WTC11 (cell line): ENCODE measurements around the gene LGALS13. TPM values are rescaled to one million over a fixed set of nuclear protein-coding genes. Genes with fewer than 3 reads are reported as not detected.

Experiments
- ATAC-seq: fragments of 200-7000 bp; cut with Tn5 transposase; 2 replicates; pipeline ENCODE4 v1.10.0; 2021; ENCODE audit warnings: mild to moderate bottlenecking, moderate library complexity
- CTCF ChIA-PET: fragments of 300-600 bp; sonication (Branson Sonifier 250); formaldehyde crosslinking; loops from one replicate; lab custom pipeline; 2021; ENCODE audit warnings: antibody characterized with exemption; lab: Charles Lee
- POLR2A ChIA-PET: fragments of 350-600 bp; sonication (Branson Sonifier 250); formaldehyde crosslinking; loops from one replicate; lab custom pipeline; 2021; ENCODE audit warnings: antibody characterized with exemption; lab: Charles Lee
- DNase-seq: peaks from one replicate; pipeline ENCODE4 v3.0.0; 2021; ENCODE audit warnings: low spot score
- H3K27ac Mint-ChIP-seq: 2 replicates; pipeline ENCODE4 v1.8.0; 2021; ENCODE audit warnings: mixed read lengths
- H3K27me3 Mint-ChIP-seq: 2 replicates; pipeline ENCODE4 v1.8.0; 2021; ENCODE audit warnings: low read depth, mild to moderate bottlenecking, moderate library complexity, mixed read lengths
- H3K36me3 Mint-ChIP-seq: 2 replicates; pipeline ENCODE4 v1.8.0; 2021; ENCODE audit warnings: mixed read lengths
- H3K4me1 Mint-ChIP-seq: 2 replicates; pipeline ENCODE4 v1.8.0; 2022; ENCODE audit warnings: mixed read lengths
- H3K4me3 Mint-ChIP-seq: 2 replicates; pipeline ENCODE4 v1.8.0; 2021; ENCODE audit warnings: mild to moderate bottlenecking, moderate library complexity, mixed read lengths
- H3K9me3 Mint-ChIP-seq: 2 replicates; pipeline ENCODE4 v1.8.0; 2021; ENCODE audit warnings: mixed read lengths
- ATF2 ChIP-seq: sonication (generic); formaldehyde crosslinking; IDR thresholded peaks from 2 replicates; pipeline ENCODE4 v1.8.1; 2022; ENCODE audit warnings: low read depth, missing genetic modification reagents, borderline replicate concordance
- ATF3 ChIP-seq: sonication (generic); formaldehyde crosslinking; conservative IDR thresholded peaks from 2 replicates; pipeline ENCODE4 v1.8.1; 2022; ENCODE audit warnings: mild to moderate bottlenecking, missing genetic modification reagents
- E2F5 ChIP-seq: sonication (generic); formaldehyde crosslinking; IDR thresholded peaks from 2 replicates; pipeline ENCODE4 v1.8.1; 2022; ENCODE audit warnings: mild to moderate bottlenecking, moderate library complexity, missing genetic modification reagents
- ETV6 ChIP-seq: sonication (generic); formaldehyde crosslinking; IDR thresholded peaks from 2 replicates; pipeline ENCODE4 v1.8.1; 2022; ENCODE audit warnings: mild to moderate bottlenecking, missing genetic modification reagents
- GABPB1 ChIP-seq: sonication (generic); formaldehyde crosslinking; IDR thresholded peaks from 2 replicates; pipeline ENCODE4 v1.8.1; 2023; ENCODE audit warnings: mild to moderate bottlenecking, missing genetic modification reagents
- GTF2I ChIP-seq: fragments of 250-450 bp; sonication (Bioruptor Pico); conservative IDR thresholded peaks from 2 replicates; pipeline ENCODE4 v1.4.0; 2021; ENCODE audit warnings: mild to moderate bottlenecking
- HMGA2 ChIP-seq: fragments of 250-450 bp; sonication (Bioruptor Pico); IDR thresholded peaks from 2 replicates; pipeline ENCODE4 v1.4.0; 2021; ENCODE audit warnings: mild to moderate bottlenecking, moderate library complexity
- HMGXB4 ChIP-seq: sonication (generic); formaldehyde crosslinking; IDR thresholded peaks from 2 replicates; pipeline ENCODE4 v1.8.1; 2023; ENCODE audit warnings: mild to moderate bottlenecking, moderate library complexity, missing genetic modification reagents
- IRF2 ChIP-seq: sonication (generic); formaldehyde crosslinking; IDR thresholded peaks from 2 replicates; pipeline ENCODE4 v1.8.0; 2022; ENCODE audit warnings: low read depth, missing genetic modification reagents, borderline replicate concordance
- MYBL2 ChIP-seq: sonication (generic); formaldehyde crosslinking; IDR thresholded peaks from 2 replicates; pipeline ENCODE4 v1.8.1; 2023; ENCODE audit warnings: mild to moderate bottlenecking, moderate library complexity, missing genetic modification reagents
- NR3C1 ChIP-seq: sonication (generic); formaldehyde crosslinking; conservative IDR thresholded peaks from 2 replicates; pipeline ENCODE4 v1.8.1; 2023; ENCODE audit warnings: low read depth, mild to moderate bottlenecking, missing genetic modification reagents
- OVOL2 ChIP-seq: fragments of 250-450 bp; sonication (Bioruptor Pico); IDR thresholded peaks from 2 replicates; pipeline ENCODE4 v1.9.0; 2021; ENCODE audit warnings: mild to moderate bottlenecking, borderline replicate concordance
- PRRX2 ChIP-seq: fragments of 250-450 bp; sonication (Bioruptor Pico); IDR thresholded peaks from 2 replicates; pipeline ENCODE4 v1.8.0; 2021; ENCODE audit warnings: mild to moderate bottlenecking
- SOX15 ChIP-seq: fragments of 250-450 bp; sonication (Bioruptor Pico); IDR thresholded peaks from 2 replicates; pipeline ENCODE4 v1.9.0; 2021; ENCODE audit warnings: mild to moderate bottlenecking
- SP1 ChIP-seq: sonication (generic); formaldehyde crosslinking; conservative IDR thresholded peaks from 2 replicates; pipeline ENCODE4 v1.8.1; 2022; ENCODE audit warnings: missing genetic modification reagents
- TP53 ChIP-seq: sonication (generic); formaldehyde crosslinking; IDR thresholded peaks from 2 replicates; pipeline ENCODE4 v1.8.1; 2023; ENCODE audit warnings: mild to moderate bottlenecking, missing genetic modification reagents
- ZNF121 ChIP-seq: sonication (generic); formaldehyde crosslinking; IDR thresholded peaks from 2 replicates; pipeline ENCODE4 v1.8.0; 2023; ENCODE audit warnings: missing genetic modification reagents
- ZNF219 ChIP-seq: sonication (generic); formaldehyde crosslinking; IDR thresholded peaks from 2 replicates; pipeline ENCODE4 v1.8.0; 2023; ENCODE audit warnings: missing genetic modification reagents, mild to moderate bottlenecking, borderline replicate concordance
- ZNF317 ChIP-seq: sonication (generic); formaldehyde crosslinking; IDR thresholded peaks from 2 replicates; pipeline ENCODE4 v1.8.1; 2023; ENCODE audit warnings: low read depth, mild to moderate bottlenecking, moderate library complexity, missing genetic modification reagents, borderline replicate concordance
- ZNF396 ChIP-seq: fragments of 250-450 bp; sonication (Bioruptor Pico); IDR thresholded peaks from 2 replicates; pipeline ENCODE4 v1.8.0; 2021; ENCODE audit warnings: mild to moderate bottlenecking, moderate library complexity, borderline replicate concordance
- ZSCAN18 ChIP-seq: fragments of 250-450 bp; sonication (Bioruptor Pico); IDR thresholded peaks from 2 replicates; pipeline ENCODE4 v2.1.2; 2022; ENCODE audit warnings: mild to moderate bottlenecking, moderate library complexity
- total RNA-seq: library from RNA; stranded (reverse); gene quantifications from 3 replicates; pipeline ENCODE4 v1.2.3, GENCODE V29; 2021

Gene LGALS13
- total RNA-seq, 1 experiment from 2014 or later: not detected

- ChIA-PET POLR2A (no interaction called here), CTCF (no interaction called here)
- H3K4me3 Mint-ChIP-seq: no peak overlapping the region
- H3K27ac Mint-ChIP-seq: no peak overlapping the region
- H3K27me3 Mint-ChIP-seq: peaks cover 35% of the 10 kb centered on the region
- no peaks in the 10 kb centered on the region for H3K36me3 Mint-ChIP-seq
- H3K4me1 Mint-ChIP-seq: no peaks in the 10 kb centered on the region
- DNase-seq: no peak
- H3K9me3 Mint-ChIP-seq: peaks cover 15% of the 10 kb centered on the region
- ATAC-seq: no peak
- TF ChIP-seq GTF2I (CRISPR knock-in tag): no peak
- TF ChIP-seq ATF2 (CRISPR knock-in tag): no peak
- no peak for TF ChIP-seq ZNF219
- no peak for TF ChIP-seq ZNF396 (CRISPR knock-in tag)
- TF ChIP-seq IRF2 (CRISPR knock-in tag): no peak
- TF ChIP-seq ZNF121 (CRISPR knock-in tag): no peak
- no peak for TF ChIP-seq MYBL2 (CRISPR knock-in tag)
- TF ChIP-seq ZSCAN18 (CRISPR knock-in tag): no peak
- TF ChIP-seq OVOL2 (CRISPR knock-in tag): no peak
- no peak for TF ChIP-seq GABPB1
- TF ChIP-seq PRRX2 (CRISPR knock-in tag): no peak
- TF ChIP-seq E2F5 (CRISPR knock-in tag): no peak
- TF ChIP-seq ATF3 (CRISPR knock-in tag): no peak
- TF ChIP-seq NR3C1 (CRISPR knock-in tag): no peak
- TF ChIP-seq TP53 (CRISPR knock-in tag): no peak
- TF ChIP-seq ZNF317 (CRISPR knock-in tag): no peak
- TF ChIP-seq HMGA2 (CRISPR knock-in tag): no peak
- TF ChIP-seq HMGXB4 (CRISPR knock-in tag): no peak
- no peak for TF ChIP-seq ETV6 (CRISPR knock-in tag)
- TF ChIP-seq, all 79 proteins: peak for 0
Measured at GRCh38 chr19:39582442-39582841, 19.9 kb upstream of the LGALS13 start.

- ATAC-seq: no peak
Measured at GRCh38 chr19:39582891-39583625, 19.3 kb upstream of the LGALS13 start.

More at GRCh38 chr19:39582891-39583625, 19.3 kb upstream of the LGALS13 start:
- no peaks in the 10 kb centered on the region for H3K36me3 Mint-ChIP-seq
- no peak for DNase-seq
- H3K4me3 Mint-ChIP-seq: no peak overlapping the region
- H3K27me3 Mint-ChIP-seq: peaks cover 30% of the 10 kb centered on the region
- no peak overlapping the region for H3K27ac Mint-ChIP-seq
- TF ChIP-seq SP1 (CRISPR knock-in tag): no peak
- TF ChIP-seq SOX15 (CRISPR knock-in tag): no peak
- H3K9me3 Mint-ChIP-seq: peaks cover 15% of the 10 kb centered on the region
- POLR2A ChIA-PET: no interaction called here
- CTCF ChIA-PET: no interaction called here
- no peaks in the 10 kb centered on the region for H3K4me1 Mint-ChIP-seq
